ENCODE measurements around the gene TACR2.

Gene TACR2

GRCh38 chr10:69416695-69417094 is at the start of gene TACR2:
TSS of gene TACR2 (minus strand) at chr10:69416918. CDS start at chr10:69416323, 595 bp downstream.
- no peak for FAIRE-seq

- FAIRE-seq, result no peak
Observed at GRCh38 chr10:69466158-69466490, 49.4 kb upstream of the TACR2 start.

- FAIRE-seq, result no peak
Observed at GRCh38 chr10:69465457-69466157, 48.9 kb upstream of the TACR2 start.

GRCh38 chr10:69464801-69465401 is 48.2 kb upstream of the TACR2 start:
- FAIRE-seq, result no peak

- FAIRE-seq, result no peak
Observed at GRCh38 chr10:69464401-69464800, 47.7 kb upstream of the TACR2 start.

GRCh38 chr10:69463886-69464285 is 47.2 kb upstream of the TACR2 start:
- FAIRE-seq, result no peak

- FAIRE-seq, result no peak
Observed at GRCh38 chr10:69461243-69462025, 44.7 kb upstream of the TACR2 start.

- FAIRE-seq, result no peak
Observed at GRCh38 chr10:69460576-69461242, 44.0 kb upstream of the TACR2 start.

GRCh38 chr10:69459893-69460575 is 43.3 kb upstream of the TACR2 start:
- FAIRE-seq, result no peak

GRCh38 chr10:69459101-69459790 is 42.5 kb upstream of the TACR2 start:
- FAIRE-seq, result no peak

GRCh38 chr10:69458430-69459100 is 41.8 kb upstream of the TACR2 start:
- no peak for FAIRE-seq

GRCh38 chr10:69457771-69458237 is 41.1 kb upstream of the TACR2 start:
- FAIRE-seq, result no peak

GRCh38 chr10:69456880-69457693 is 40.4 kb upstream of the TACR2 start:
- no peak for FAIRE-seq

GRCh38 chr10:69455006-69455763 is 38.5 kb upstream of the TACR2 start:
- FAIRE-seq, result no peak

- no peak for FAIRE-seq
Observed at GRCh38 chr10:69453795-69454194, 37.1 kb upstream of the TACR2 start.

- FAIRE-seq, result no peak
Observed at GRCh38 chr10:69452676-69453415, 36.1 kb upstream of the TACR2 start.

GRCh38 chr10:69451784-69452251 is 35.1 kb upstream of the TACR2 start:
- no peak for FAIRE-seq

- no peak for FAIRE-seq
Observed at GRCh38 chr10:69451209-69451783, 34.6 kb upstream of the TACR2 start, which contains the start of gene TSPAN15. TSS of gene TSPAN15 (plus strand) at chr10:69451465. CDS start at chr10:69451595, 130 bp downstream.

All from islet of Langerhans (tissue), 1 donor.